HUES6 (cell line): ENCODE results near the gene RORB.

Experiments used
- H3K27ac ChIP-seq: 2 replicates; pipeline ENCODE4 v1.7.0; 2013; ENCODE audit warnings: low read depth, mild to moderate bottlenecking, low read length, inconsistent platforms
- H3K27me3 ChIP-seq: 2 replicates; pipeline ENCODE4 v1.6.1; 2013; ENCODE audit warnings: low read length; ENCODE audit not compliant: control insufficient read depth, insufficient read depth
- H3K36me3 ChIP-seq: 2 replicates; pipeline ENCODE4 v1.6.1; 2013; ENCODE audit warnings: low read length; ENCODE audit not compliant: control insufficient read depth, insufficient read depth
- H3K4me1 ChIP-seq: 2 replicates; pipeline ENCODE4 v1.6.1; 2013; ENCODE audit warnings: low read length; ENCODE audit not compliant: control insufficient read depth, insufficient read depth
- H3K4me3 ChIP-seq: 2 replicates; pipeline ENCODE4 v1.5.1; 2013; ENCODE audit warnings: low read depth, low read length
- H3K9ac ChIP-seq: one replicate; pipeline ENCODE4 v1.6.1; 2013; ENCODE audit warnings: mild to moderate bottlenecking, low read length
- H3K9me3 ChIP-seq: 2 replicates; pipeline ENCODE4 v1.6.1; 2013; ENCODE audit warnings: low read depth, low read length; ENCODE audit not compliant: control insufficient read depth, insufficient read depth

The RORB gene

GRCh38 chr9:74554751-74555419, 57.8 kb downstream of the RORB start:
- Histone ChIP-seq H3K9me3 (no peaks in the 10 kb centered on the region), H3K27ac (no peak overlapping the region), H3K27me3 (no peaks in the 10 kb centered on the region), H3K4me3 (no peak overlapping the region), H3K9ac (no peak overlapping the region), H3K4me1 (0 out of 2 replicates have a peak, but pooled peaks cover 9% of the 10 kb centered on the region), H3K36me3 (no peaks in the 10 kb centered on the region)

GRCh38 chr9:74555565-74555964, 58.4 kb downstream of the RORB start:
- Histone ChIP-seq H3K27me3 (no peaks in the 10 kb centered on the region), H3K36me3 (no peaks in the 10 kb centered on the region), H3K27ac (no peak overlapping the region), H3K9ac (no peak overlapping the region), H3K4me1 (0 out of 2 replicates have a peak, but pooled peaks cover 9% of the 10 kb centered on the region), H3K9me3 (no peaks in the 10 kb centered on the region), H3K4me3 (no peak overlapping the region)

GRCh38 chr9:74556685-74557084, 59.5 kb downstream of the RORB start:
- Histone ChIP-seq H3K4me3 (no peak overlapping the region), H3K4me1 (0 out of 2 replicates have a peak, but pooled peaks cover 9% of the 10 kb centered on the region), H3K27ac (no peak overlapping the region), H3K9me3 (no peaks in the 10 kb centered on the region), H3K36me3 (no peaks in the 10 kb centered on the region), H3K27me3 (no peaks in the 10 kb centered on the region), H3K9ac (no peak overlapping the region)

GRCh38 chr9:74557571-74557970, 60.4 kb downstream of the RORB start:
- Histone ChIP-seq H3K27ac (no peak overlapping the region), H3K9me3 (no peaks in the 10 kb centered on the region), H3K27me3 (no peaks in the 10 kb centered on the region), H3K36me3 (no peaks in the 10 kb centered on the region), H3K4me3 (no peak overlapping the region), H3K9ac (no peak overlapping the region), H3K4me1 (0 out of 2 replicates have a peak, but pooled peaks cover 9% of the 10 kb centered on the region)

GRCh38 chr9:74562611-74563010, 65.5 kb downstream of the RORB start:
- no peak overlapping the region for H3K27ac ChIP-seq
- H3K36me3 ChIP-seq: no peaks in the 10 kb centered on the region
- H3K27me3 ChIP-seq: no peaks in the 10 kb centered on the region
- no peak overlapping the region for H3K9ac ChIP-seq
- H3K4me3 ChIP-seq: no peak overlapping the region
- H3K4me1 ChIP-seq: no peaks in the 10 kb centered on the region
- H3K9me3 ChIP-seq: no peaks in the 10 kb centered on the region

- Histone ChIP-seq H3K27ac (no peak overlapping the region), H3K36me3 (no peaks in the 10 kb centered on the region), H3K4me3 (no peak overlapping the region), H3K4me1 (peaks cover 10% of the 10 kb centered on the region), H3K27me3 (no peaks in the 10 kb centered on the region), H3K9ac (no peak overlapping the region), H3K9me3 (no peaks in the 10 kb centered on the region)
Measured at GRCh38 chr9:74570879-74571512, 73.9 kb downstream of the RORB start.

- H3K9me3 ChIP-seq: no peaks in the 10 kb centered on the region
- no peaks in the 10 kb centered on the region for H3K36me3 ChIP-seq
- no peak overlapping the region for H3K27ac ChIP-seq
- peaks cover 10% of the 10 kb centered on the region for H3K4me1 ChIP-seq
- H3K27me3 ChIP-seq: no peaks in the 10 kb centered on the region
- H3K4me3 ChIP-seq: no peak overlapping the region
- no peak overlapping the region for H3K9ac ChIP-seq
Measured at GRCh38 chr9:74573640-74574191, 76.6 kb downstream of the RORB start.

GRCh38 chr9:74576176-74576575, 79.0 kb downstream of the RORB start:
- Histone ChIP-seq H3K36me3 (no peaks in the 10 kb centered on the region), H3K27me3 (no peaks in the 10 kb centered on the region), H3K4me1 (peaks cover 8% of the 10 kb centered on the region), H3K9ac (no peak overlapping the region), H3K4me3 (no peak overlapping the region), H3K9me3 (no peaks in the 10 kb centered on the region), H3K27ac (no peak overlapping the region)

- H3K9me3 ChIP-seq: no peaks in the 10 kb centered on the region
- H3K9ac ChIP-seq: no peak overlapping the region
- H3K27me3 ChIP-seq: no peaks in the 10 kb centered on the region
- no peaks in the 10 kb centered on the region for H3K4me1 ChIP-seq
- no peak overlapping the region for H3K4me3 ChIP-seq
- no peaks in the 10 kb centered on the region for H3K36me3 ChIP-seq
- no peak overlapping the region for H3K27ac ChIP-seq
Measured at GRCh38 chr9:74577956-74578355, 80.8 kb downstream of the RORB start.

- no peaks in the 10 kb centered on the region for H3K36me3 ChIP-seq
- no peaks in the 10 kb centered on the region for H3K4me1 ChIP-seq
- no peak overlapping the region for H3K27ac ChIP-seq
- H3K9ac ChIP-seq: no peak overlapping the region
- no peaks in the 10 kb centered on the region for H3K9me3 ChIP-seq
- no peaks in the 10 kb centered on the region for H3K27me3 ChIP-seq
- no peak overlapping the region for H3K4me3 ChIP-seq
Measured at GRCh38 chr9:74589576-74589975, 92.4 kb downstream of the RORB start.

- H3K9me3 ChIP-seq: no peaks in the 10 kb centered on the region
- H3K27ac ChIP-seq: no peak overlapping the region
- no peaks in the 10 kb centered on the region for H3K36me3 ChIP-seq
- no peak overlapping the region for H3K4me3 ChIP-seq
- H3K27me3 ChIP-seq: no peaks in the 10 kb centered on the region
- no peaks in the 10 kb centered on the region for H3K4me1 ChIP-seq
- no peak overlapping the region for H3K9ac ChIP-seq
Measured at GRCh38 chr9:74595286-74595685, 98.2 kb downstream of the RORB start.
